Nephron progenitor cell (in vitro differentiated cells): ENCODE measurements around the gene SLC22A1.
"Not testable (repeated sequence)": the region's sequence is repeated elsewhere in the genome, so short reads cannot be mapped to it uniquely, and the experiment has no call there.

ENCODE experiments used
- DNase-seq: peaks from one replicate; pipeline ENCODE4 v3.0.0; 2021
- H3K27ac Mint-ChIP-seq: 2 replicates; pipeline ENCODE4 v1.8.0; 2021; ENCODE audit warnings: mild to moderate bottlenecking, moderate library complexity, mixed read lengths
- H3K27me3 Mint-ChIP-seq: 2 replicates; pipeline ENCODE4 v1.8.0; 2021; ENCODE audit warnings: mild to moderate bottlenecking, low read depth, mixed read lengths; ENCODE audit not compliant: poor library complexity
- H3K36me3 Mint-ChIP-seq: 2 replicates; pipeline ENCODE4 v1.8.0; 2021; ENCODE audit warnings: low read depth, mixed read lengths
- H3K4me1 Mint-ChIP-seq: 2 replicates; pipeline ENCODE4 v1.8.0; 2021; ENCODE audit warnings: mixed read lengths
- H3K4me3 Mint-ChIP-seq: 2 replicates; pipeline ENCODE4 v1.8.0; 2021; ENCODE audit warnings: mild to moderate bottlenecking, moderate library complexity, mixed read lengths
- H3K9me3 Mint-ChIP-seq: 2 replicates; pipeline ENCODE4 v1.8.0; 2021; ENCODE audit warnings: mild to moderate bottlenecking, moderate library complexity, mixed read lengths
- TF ChIP-seq, protein P1 (sequence below): fragments of 200-600 bp; sonication (generic); IDR thresholded peaks from 2 replicates; pipeline ENCODE4 v1.5.0; 2021; ENCODE audit warnings: antibody characterized with exemption

The SLC22A1 gene

DNA sequence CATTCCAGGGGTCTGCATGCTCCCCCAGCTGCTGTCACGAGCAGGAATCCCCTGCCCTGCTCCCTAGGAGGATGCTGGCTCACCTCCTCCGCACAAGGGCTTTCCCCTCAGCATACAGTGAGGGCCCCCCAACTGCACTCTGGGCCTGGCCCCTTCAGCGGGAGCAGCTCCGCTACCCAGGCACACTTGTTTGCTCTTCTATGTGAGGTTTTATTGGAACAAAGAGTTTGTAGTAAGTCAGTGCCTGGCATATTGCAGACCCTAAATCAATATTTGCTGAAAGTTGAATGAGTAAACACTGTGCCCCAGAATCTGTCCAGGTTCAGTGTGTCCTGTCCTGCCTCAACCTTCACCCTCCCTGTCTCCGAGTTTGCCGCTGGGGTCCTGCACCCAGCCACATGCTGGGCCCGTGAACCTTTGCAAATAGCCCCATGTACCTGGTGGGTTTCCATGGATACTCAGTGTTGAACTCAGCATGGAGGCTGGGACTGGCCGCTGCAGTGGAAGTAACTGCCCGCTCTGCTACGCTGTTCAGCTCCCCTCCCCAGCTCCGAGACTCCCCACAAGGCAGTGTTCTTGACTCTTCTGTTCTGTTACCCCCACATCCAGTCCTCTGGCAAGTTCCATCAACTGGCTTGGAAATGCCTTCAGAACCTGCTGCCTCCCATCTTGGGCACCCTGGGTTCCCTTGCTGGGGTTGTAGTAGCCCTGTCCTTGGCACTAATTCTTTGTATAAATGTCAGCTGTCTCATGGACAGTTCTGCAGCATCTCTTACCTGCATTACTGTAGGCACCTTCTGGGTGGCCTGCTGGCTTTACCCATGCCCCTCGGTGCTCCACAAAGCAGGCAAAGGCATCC is 15.7 kb downstream of the SLC22A1 start:
- no peaks in the 10 kb centered on the region for H3K36me3 Mint-ChIP-seq
- no peaks in the 10 kb centered on the region for H3K9me3 Mint-ChIP-seq
- no peak overlapping the region for H3K4me3 Mint-ChIP-seq
- TF ChIP-seq, protein P1, sequence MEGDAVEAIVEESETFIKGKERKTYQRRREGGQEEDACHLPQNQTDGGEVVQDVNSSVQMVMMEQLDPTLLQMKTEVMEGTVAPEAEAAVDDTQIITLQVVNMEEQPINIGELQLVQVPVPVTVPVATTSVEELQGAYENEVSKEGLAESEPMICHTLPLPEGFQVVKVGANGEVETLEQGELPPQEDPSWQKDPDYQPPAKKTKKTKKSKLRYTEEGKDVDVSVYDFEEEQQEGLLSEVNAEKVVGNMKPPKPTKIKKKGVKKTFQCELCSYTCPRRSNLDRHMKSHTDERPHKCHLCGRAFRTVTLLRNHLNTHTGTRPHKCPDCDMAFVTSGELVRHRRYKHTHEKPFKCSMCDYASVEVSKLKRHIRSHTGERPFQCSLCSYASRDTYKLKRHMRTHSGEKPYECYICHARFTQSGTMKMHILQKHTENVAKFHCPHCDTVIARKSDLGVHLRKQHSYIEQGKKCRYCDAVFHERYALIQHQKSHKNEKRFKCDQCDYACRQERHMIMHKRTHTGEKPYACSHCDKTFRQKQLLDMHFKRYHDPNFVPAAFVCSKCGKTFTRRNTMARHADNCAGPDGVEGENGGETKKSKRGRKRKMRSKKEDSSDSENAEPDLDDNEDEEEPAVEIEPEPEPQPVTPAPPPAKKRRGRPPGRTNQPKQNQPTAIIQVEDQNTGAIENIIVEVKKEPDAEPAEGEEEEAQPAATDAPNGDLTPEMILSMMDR: no peak
- H3K27me3 Mint-ChIP-seq: peaks cover 6% of the 10 kb centered on the region
- H3K4me1 Mint-ChIP-seq: peaks cover 52% of the 10 kb centered on the region
- DNase-seq: no peak
- H3K27ac Mint-ChIP-seq: peak overlapping the region; percentile 74

DNA sequence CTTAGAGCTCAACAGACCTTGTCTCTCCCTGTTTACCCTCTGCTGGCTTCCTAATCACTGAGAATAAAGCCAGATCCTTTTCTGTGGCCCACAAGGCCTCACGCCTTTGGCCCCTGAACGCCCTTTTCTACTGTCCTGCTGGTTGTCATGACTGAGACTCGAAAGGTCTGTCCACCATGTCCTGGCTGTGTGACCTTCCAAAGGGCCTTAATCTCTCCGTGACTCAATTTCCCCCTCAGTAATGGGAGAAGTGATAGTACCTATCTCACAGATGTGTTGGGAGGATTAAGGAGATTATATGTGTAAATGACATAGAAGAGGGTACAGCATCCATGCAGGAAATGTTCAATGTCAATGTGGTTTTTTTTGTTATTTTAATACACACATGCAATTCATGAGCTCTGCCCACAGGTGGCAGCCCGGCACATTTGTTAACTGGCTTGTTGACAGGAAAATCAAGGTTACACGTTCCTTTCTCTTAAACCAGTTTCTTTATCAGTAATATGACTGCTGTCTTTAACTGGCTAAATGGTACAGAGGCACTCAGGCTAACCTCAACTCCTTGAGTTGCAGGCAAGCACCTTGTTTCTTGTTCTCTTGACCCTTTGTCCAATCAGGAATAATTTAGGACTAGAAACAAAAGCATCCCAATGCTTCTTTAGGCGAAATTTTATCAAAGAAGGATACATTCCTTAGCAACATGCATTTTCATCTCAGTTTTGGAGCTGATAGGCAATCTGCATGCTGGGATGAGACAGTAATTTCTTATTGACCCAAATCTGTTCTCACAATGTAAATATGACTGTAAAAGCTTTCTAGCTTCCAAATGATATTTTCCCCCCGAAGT is 16.6 kb downstream of the SLC22A1 start:
- H3K36me3 Mint-ChIP-seq: no peaks in the 10 kb centered on the region
- H3K27ac Mint-ChIP-seq: no peak overlapping the region
- H3K4me3 Mint-ChIP-seq: no peak overlapping the region
- H3K4me1 Mint-ChIP-seq: peaks cover 49% of the 10 kb centered on the region
- peak; percentile 64 for DNase-seq
- no peaks in the 10 kb centered on the region for H3K9me3 Mint-ChIP-seq
- H3K27me3 Mint-ChIP-seq: peaks cover 4% of the 10 kb centered on the region
- TF ChIP-seq, protein P1: peak; percentile 83

DNA sequence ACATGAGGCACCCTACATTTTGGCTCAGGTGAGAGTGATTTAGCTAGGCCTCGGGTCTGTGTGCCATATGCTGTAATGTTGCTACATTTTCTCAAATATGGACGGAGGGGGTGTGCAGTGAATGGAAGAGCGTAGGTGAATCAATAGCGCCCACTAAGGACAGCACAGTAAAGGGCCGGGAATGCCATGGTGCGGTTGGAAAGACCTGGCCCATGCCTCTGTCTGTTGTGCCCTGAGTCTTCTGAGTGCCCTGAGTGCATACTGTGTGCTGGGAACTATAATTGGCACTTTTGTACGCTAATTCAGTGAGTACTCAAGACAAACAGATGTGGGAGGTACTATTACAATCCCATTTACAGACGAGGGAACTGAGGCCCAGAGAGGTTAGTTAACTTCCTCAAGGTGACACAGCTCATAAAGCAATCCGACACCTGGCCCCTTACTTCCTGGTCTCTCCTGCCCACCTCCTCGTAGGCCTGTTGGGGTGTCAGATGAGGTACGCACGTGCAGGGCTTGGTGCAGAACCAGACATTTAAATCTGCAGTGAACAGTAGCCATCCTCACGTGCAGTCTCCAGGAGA is 17.3 kb downstream of the SLC22A1 start:
- DNase-seq: no peak
- peaks cover 49% of the 10 kb centered on the region for H3K4me1 Mint-ChIP-seq
- TF ChIP-seq, protein P1: no peak
- no peaks in the 10 kb centered on the region for H3K9me3 Mint-ChIP-seq
- H3K4me3 Mint-ChIP-seq: no peak overlapping the region
- H3K27me3 Mint-ChIP-seq: peaks cover 4% of the 10 kb centered on the region
- H3K27ac Mint-ChIP-seq: no peak overlapping the region
- no peaks in the 10 kb centered on the region for H3K36me3 Mint-ChIP-seq

DNA sequence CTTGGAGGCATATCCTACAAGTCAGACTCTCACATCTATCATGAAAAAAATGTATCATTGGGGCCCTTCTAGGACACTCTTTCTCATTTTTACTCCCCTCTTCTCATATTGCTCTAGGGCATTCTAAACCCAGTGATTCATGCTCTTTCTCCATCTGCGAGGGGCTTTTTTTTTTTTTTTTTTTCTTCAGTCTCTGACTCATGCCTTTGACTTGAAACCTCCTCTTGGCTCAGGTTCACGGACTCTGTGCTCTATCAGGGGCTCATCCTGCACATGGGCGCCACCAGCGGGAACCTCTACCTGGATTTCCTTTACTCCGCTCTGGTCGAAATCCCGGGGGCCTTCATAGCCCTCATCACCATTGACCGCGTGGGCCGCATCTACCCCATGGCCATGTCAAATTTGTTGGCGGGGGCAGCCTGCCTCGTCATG is 17.8 kb downstream of the SLC22A1 start:
- H3K27ac Mint-ChIP-seq: no peak overlapping the region
- H3K4me3 Mint-ChIP-seq: no peak overlapping the region
- peaks cover 49% of the 10 kb centered on the region for H3K4me1 Mint-ChIP-seq
- TF ChIP-seq, protein P1: no peak
- H3K36me3 Mint-ChIP-seq: peaks cover 2% of the 10 kb centered on the region
- DNase-seq: no peak
- peaks cover 4% of the 10 kb centered on the region for H3K27me3 Mint-ChIP-seq
- no peaks in the 10 kb centered on the region for H3K9me3 Mint-ChIP-seq

DNA sequence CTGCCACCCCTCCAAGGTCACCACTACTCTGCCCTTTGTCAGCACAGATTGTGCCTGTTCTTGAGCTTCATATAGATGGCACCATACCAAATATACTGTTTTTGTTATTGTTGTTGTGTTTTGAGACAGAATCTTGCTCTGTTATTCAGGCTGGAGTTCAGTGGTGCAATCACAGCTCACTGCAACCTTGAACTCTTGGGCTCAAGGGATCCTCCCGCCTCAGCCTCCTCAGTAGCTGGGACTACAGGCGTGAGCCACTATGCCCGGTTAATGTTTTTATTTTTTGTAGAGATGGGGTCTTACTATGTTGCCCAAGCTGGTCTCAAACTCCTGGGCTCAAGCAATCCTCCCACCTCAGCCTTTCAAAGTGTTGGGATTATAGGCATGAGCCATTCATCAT is 18.9 kb downstream of the SLC22A1 start:
- H3K9me3 Mint-ChIP-seq, H3K27ac Mint-ChIP-seq, H3K36me3 Mint-ChIP-seq, H3K27me3 Mint-ChIP-seq, DNase-seq, H3K4me3 Mint-ChIP-seq: not testable (repeated sequence)
- peaks cover 43% of the 10 kb centered on the region for H3K4me1 Mint-ChIP-seq
